Heart left ventricle (tissue), 16 donors: ENCODE measurements around the gene ACAP2. TPM values are rescaled to one million over a fixed set of nuclear protein-coding genes. Genes with fewer than 3 reads are reported as not detected.
"Not testable (repeated sequence)": the region's sequence is repeated elsewhere in the genome, so short reads cannot be mapped to it uniquely, and the experiment has no call there.

Experiments
- ATAC-seq, 4 donors: fragments of 200-7000 bp; cut with Tn5 transposase; one replicate each; pipeline ENCODE4 v1.9.1; 2020 to 2022; ENCODE audit warnings: moderate library complexity in 4 of 4, mild to moderate bottlenecking in 3 of 4, moderate number of reproducible peaks in 1 of 4
- DNase-seq, 5 donors: peaks; one replicate each; pipeline ENCODE4 v3.0.0-alpha.2; 2020
- H3K27ac ChIP-seq, 12 donors: fragments of 200-600 bp; sonication (generic) in 4 of 12; one replicate each; pipeline versions ENCODE4 v1.5.0 to v1.8.0; 2016 to 2022; ENCODE audit warnings: mild to moderate bottlenecking in 2 of 12
- H3K27me3 ChIP-seq, 9 donors: fragments of 200-600 bp; sonication (generic) in 2 of 9; one replicate each; pipeline versions ENCODE4 v1.5.1 to v1.8.0; 2016 to 2022; ENCODE audit warnings: mild to moderate bottlenecking in 3 of 9
- H3K36me3 ChIP-seq, 9 donors: fragments of 200-600 bp; sonication (generic) in 2 of 9; one replicate each; pipeline versions ENCODE4 v1.5.0 to v1.8.0; 2018 to 2022; ENCODE audit warnings: mild to moderate bottlenecking in 2 of 9
- H3K4me1 ChIP-seq, 12 donors: fragments of 200-600 bp; sonication (generic) in 4 of 12; one replicate each; pipeline versions ENCODE4 v1.5.0 to v1.8.0; 2016 to 2022; ENCODE audit warnings: mild to moderate bottlenecking in 3 of 12
- H3K4me3 ChIP-seq, 12 donors: fragments of 200-600 bp; sonication (generic) in 4 of 12; one replicate each; pipeline versions ENCODE4 v1.5.0 to v1.8.0; 2017 to 2022; ENCODE audit warnings: mild to moderate bottlenecking in 9 of 12, moderate library complexity in 4 of 12
- H3K9me3 ChIP-seq, 12 donors: fragments of 200-600 bp; sonication (generic) in 4 of 12; one replicate each; pipeline versions ENCODE4 v1.5.0 to v1.8.0; 2016 to 2022; ENCODE audit warnings: mild to moderate bottlenecking in 1 of 12
- POLR2A ChIP-seq, 2 donors: fragments of 450-650 bp; IDR thresholded peaks; one replicate each; pipeline ENCODE4 v1.6.1; 2017; ENCODE audit warnings: antibody characterized with exemption in 2 of 2, mild to moderate bottlenecking in 2 of 2, moderate library complexity in 2 of 2
- WGBS, 4 donors: extraction: QIAGEN DNeasy Blood & Tissue Kit in 2 of 4; methylation state at CpG; one replicate each; pipeline versions ENCODE4 v1.1.5 to v1.1.7; 2013 to 2018; 5-methylcytosine and 5-hydroxymethylcytosine counted together
- intact Hi-C, 10 donors: fragments of 100-400 bp; cut with DNase I; formaldehyde crosslinking; loops; one replicate each; pipeline versions ENCODE4 v1.11.1 to v1.14.2; 2022
- polyA plus RNA-seq, 2 donors: library from polyadenylated mRNA; stranded (reverse); fragments of 200-250 nt; gene quantifications; one replicate each; pipeline ENCODE4 v1.2.3, GENCODE V29; 2013
- total RNA-seq, 9 donors: library from RNA; depleted of rRNA in 2 of 9; stranded (reverse); fragments of >200 nt in 2 of 9; fragmentation: NEBNext Ultra II Directional in 3 of 9; extraction: Animal tissue kit (Norgen Biotek cat#: 25700) in 3 of 9; gene quantifications; one replicate each; pipeline versions ENCODE4 v1.1.0 to v1.2.4, GENCODE V29; 2016 to 2023
- TF ChIP-seq, protein P1 (sequence below), 12 donors: fragments of 200-600 bp; sonication (generic) in 4 of 12; IDR thresholded peaks; one replicate each; pipeline versions ENCODE4 v1.5.0 to v1.8.0; 2018 to 2022; ENCODE audit warnings: antibody characterized with exemption in 12 of 12, mild to moderate bottlenecking in 5 of 12
- donor health status: ischemic (EF 13 %, LVEDD 7.1; RV severe dilation, severe dysfunction).
- donor health status: healthy with polysubstance abuse.
- donor health status: DM: no; HTN: yes; CAD: no.
- donor health status: DM: no; HTN: no; CAD: no.
- donor health status: ischemic (EF 25% LVEDD 6.9; RV normal size, moderate dysfunction).
- donor health status: ischemic (EF 25% LVEDD 5.7; RV mildly dilated, moderate dysfunction).
- donor health status: healthy.
- donor health status: DM: yes; HTN: yes; CAD: no.
- donor health status: ischemic (EF 35%, LVEDD 5.7; RV mildly dilated, moderate dysfunction).
- donor health status: nonischemic (EF 11% LVEDD 7.7; RV severe dilation, severe dysfunction).
- donor health status: DM: yes; HTN: yes; CAD: no.
- donor health status: PGD.
- donor health status: ischemic (EF 29% LVEDD 5.4; RV normal size, mild dysfunction).
- donor health status: nonischemic (EF 23%, LVEDD 6.1; RV moderate dilation, normal function).

Gene ACAP2
- total and polyA plus RNA-seq, 11 donors = 4.4 to 39.2 (median 15.4) TPM

DNA sequence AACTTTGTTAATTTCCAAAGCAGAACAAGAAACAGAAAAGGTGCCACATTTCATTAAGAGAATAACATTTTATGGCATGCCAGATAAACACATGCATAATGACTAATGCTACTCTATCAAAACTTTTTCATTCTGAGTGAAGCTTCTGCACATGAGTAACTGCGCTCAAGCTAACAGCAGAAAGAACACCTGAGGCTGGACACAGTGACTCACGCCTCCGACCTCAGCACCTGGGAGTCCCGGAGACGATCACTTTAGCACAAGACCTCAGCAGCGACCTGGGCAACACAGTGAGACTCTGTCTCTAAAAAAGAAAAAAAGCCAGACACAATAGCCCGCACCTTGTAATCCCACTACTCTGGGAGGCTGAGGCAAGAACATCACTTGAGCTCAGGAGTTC, 70.6 kb downstream of the ACAP2 start:
- peaks cover 0 to 44% (median 23%) of the 10 kb centered on the region in 9 donors for H3K36me3 ChIP-seq
- no peak for DNase-seq
- no peak for ATAC-seq
- H3K27me3 ChIP-seq = no peaks in the 10 kb centered on the region
- no peaks in the 10 kb centered on the region for H3K4me1 ChIP-seq
- WGBS, 4 donors = 95 to 99% (median 98%) methylated on average over 7 of the region's 7 CpGs
- intact Hi-C loops = no loop called here
- H3K27ac ChIP-seq = no peak overlapping the region
- no peaks in the 10 kb centered on the region for H3K9me3 ChIP-seq
- no peak overlapping the region for H3K4me3 ChIP-seq
- TF ChIP-seq, protein P1, sequence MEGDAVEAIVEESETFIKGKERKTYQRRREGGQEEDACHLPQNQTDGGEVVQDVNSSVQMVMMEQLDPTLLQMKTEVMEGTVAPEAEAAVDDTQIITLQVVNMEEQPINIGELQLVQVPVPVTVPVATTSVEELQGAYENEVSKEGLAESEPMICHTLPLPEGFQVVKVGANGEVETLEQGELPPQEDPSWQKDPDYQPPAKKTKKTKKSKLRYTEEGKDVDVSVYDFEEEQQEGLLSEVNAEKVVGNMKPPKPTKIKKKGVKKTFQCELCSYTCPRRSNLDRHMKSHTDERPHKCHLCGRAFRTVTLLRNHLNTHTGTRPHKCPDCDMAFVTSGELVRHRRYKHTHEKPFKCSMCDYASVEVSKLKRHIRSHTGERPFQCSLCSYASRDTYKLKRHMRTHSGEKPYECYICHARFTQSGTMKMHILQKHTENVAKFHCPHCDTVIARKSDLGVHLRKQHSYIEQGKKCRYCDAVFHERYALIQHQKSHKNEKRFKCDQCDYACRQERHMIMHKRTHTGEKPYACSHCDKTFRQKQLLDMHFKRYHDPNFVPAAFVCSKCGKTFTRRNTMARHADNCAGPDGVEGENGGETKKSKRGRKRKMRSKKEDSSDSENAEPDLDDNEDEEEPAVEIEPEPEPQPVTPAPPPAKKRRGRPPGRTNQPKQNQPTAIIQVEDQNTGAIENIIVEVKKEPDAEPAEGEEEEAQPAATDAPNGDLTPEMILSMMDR (IDR thresholded peaks at IDR 0.05) = no peak
- TF ChIP-seq POLR2A (IDR thresholded peaks at IDR 0.05) = no peak

DNA sequence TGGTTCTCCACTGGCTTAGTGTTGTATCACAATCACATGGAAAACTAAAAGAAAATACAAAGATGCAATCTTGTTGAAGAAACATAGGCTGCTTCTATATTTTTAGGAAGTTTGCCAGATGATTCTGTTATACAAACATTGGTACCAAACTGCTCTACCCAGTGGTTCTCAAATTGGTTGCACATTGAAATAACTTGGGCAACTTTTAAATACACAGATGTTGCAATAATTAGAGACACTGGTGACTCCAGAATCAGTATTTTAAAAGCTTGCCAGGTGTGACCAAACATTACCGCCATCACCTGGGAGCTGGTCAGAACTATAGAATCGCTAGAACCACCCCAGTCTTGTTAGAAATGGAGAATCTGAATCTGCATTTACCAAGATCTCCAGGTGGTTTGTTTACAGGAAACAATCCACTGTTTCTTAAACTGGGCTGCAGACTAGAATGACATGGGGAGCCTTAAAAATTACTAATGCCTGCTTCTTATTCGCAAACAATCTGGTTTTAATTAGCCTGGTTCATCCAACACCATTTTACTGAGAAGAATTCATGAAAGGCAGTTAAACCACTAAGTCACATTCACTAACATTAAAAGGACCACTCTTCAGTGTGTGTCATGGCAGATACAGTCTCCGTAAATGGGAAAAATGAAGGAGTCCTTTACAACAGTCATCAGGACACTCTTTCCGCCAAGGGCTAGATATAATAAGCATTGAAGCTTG, 76.5 kb downstream of the ACAP2 start:
- Histone ChIP-seq H3K4me1 (no peaks in the 10 kb centered on the region), H3K36me3 (peaks cover 0 to 26% (median 12%) of the 10 kb centered on the region in 9 donors), H3K4me3 (no peak overlapping the region), H3K9me3 (peaks cover 0 to 13% (median 0%) of the 10 kb centered on the region in 12 donors), H3K27ac (no peak overlapping the region), H3K27me3 (no peaks in the 10 kb centered on the region)
- intact Hi-C loops = no loop called here
- WGBS, 4 donors = 97 to 99% (median 97%) methylated on average over 5 of the region's 5 CpGs
- DNase-seq = no peak
- TF ChIP-seq, protein P1 (IDR thresholded peaks at IDR 0.05) = no peak
- no peak for TF ChIP-seq POLR2A (IDR thresholded peaks at IDR 0.05)
- ATAC-seq = no peak

DNA sequence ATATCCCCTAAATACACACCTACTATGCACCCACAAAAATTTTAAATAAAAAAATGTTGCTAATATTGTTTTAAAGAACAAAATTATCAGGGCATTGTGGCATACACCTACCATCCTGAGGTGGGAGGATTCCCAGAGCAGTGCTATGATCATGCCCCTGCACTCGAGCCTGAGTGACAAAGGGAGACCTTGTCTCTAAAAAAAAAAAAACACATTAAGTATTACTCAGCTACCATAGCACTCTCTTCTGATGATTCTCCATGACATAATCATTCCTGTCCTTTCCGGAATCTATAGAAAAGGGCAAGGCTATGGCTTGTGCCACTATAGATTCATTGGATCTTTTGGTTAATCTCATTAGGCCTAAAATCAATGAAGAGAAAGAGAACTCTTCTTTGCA, 77.4 kb downstream of the ACAP2 start:
- Histone ChIP-seq H3K27ac (no peak overlapping the region), H3K4me1 (no peaks in the 10 kb centered on the region), H3K27me3 (no peaks in the 10 kb centered on the region), H3K4me3 (no peak overlapping the region), H3K36me3 (peaks cover 0 to 18% (median 11%) of the 10 kb centered on the region in 9 donors), H3K9me3 (peaks cover 0 to 13% (median 0%) of the 10 kb centered on the region in 12 donors)
- ATAC-seq (no peak), DNase-seq (no peak)
- TF ChIP-seq POLR2A (IDR thresholded peaks at IDR 0.05) = no peak
- TF ChIP-seq, protein P1 (IDR thresholded peaks at IDR 0.05) = no peak
- intact Hi-C loops = no loop called here
- WGBS, 4 donors = 93 to 98% (median 96%) methylated on average over 2 of the region's 2 CpGs

DNA sequence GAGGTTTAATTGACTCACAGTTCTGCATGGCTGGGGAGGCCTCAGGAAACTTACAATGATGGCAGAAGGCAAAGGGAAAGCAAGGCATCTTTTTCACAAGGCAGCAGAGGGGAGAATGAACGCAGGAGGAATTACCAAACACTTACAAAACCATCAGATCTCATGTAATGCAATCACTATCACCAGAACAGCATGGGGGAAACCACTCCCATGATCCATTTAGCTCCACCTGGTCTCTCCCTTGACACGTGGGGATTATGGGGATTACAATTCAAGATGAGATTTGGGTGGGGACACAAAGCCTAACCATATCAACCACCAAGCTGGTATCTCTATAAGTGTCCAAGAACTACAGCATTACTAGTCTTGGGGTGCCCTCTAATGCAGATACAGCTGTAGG, 85.0 kb downstream of the ACAP2 start:
- DNase-seq, ATAC-seq, H3K9me3 ChIP-seq, H3K27me3 ChIP-seq, H3K27ac ChIP-seq, intact Hi-C loops, H3K4me3 ChIP-seq: not testable (repeated sequence)
- peaks cover 0 to 17% (median 7%) of the 10 kb centered on the region in 12 donors for H3K4me1 ChIP-seq
- 74 to 86% (median 81%) methylated on average over 2 of the region's 2 CpGs for WGBS, 4 donors
- peaks cover 0 to 17% (median 0%) of the 10 kb centered on the region in 9 donors for H3K36me3 ChIP-seq
